GM13977 (cell line): Measurements from ENCODE around the gene ANTXR2.
A peak's percentile ranks its signal among the peaks of the same experiment; 100 is the strongest.

Source experiments
- DNase-seq: peaks from one replicate; pipeline ENCODE4 v3.0.0; 2012; ENCODE audit warnings: low spot score
- in situ Hi-C: fragments of 300-500 bp; cut with MboI; formaldehyde crosslinking; loops from one replicate; pipeline ENCODE4 v1.12.0; 2022; ENCODE audit warnings: low sequenced_read_pairs, low pct_unique_long_range_greater_than_20kb, mixed read lengths, inconsistent platforms; ENCODE audit not compliant: unreplicated experiment
- TF ChIP-seq, protein P1 (sequence below): IDR thresholded peaks from 2 replicates; pipeline ENCODE4 v1.5.1; 2012; ENCODE audit warnings: mild to moderate bottlenecking, control low read depth; ENCODE audit not compliant: insufficient read depth; ENCODE audit errors: extremely low read depth, missing control alignments

The ANTXR2 gene

DNA sequence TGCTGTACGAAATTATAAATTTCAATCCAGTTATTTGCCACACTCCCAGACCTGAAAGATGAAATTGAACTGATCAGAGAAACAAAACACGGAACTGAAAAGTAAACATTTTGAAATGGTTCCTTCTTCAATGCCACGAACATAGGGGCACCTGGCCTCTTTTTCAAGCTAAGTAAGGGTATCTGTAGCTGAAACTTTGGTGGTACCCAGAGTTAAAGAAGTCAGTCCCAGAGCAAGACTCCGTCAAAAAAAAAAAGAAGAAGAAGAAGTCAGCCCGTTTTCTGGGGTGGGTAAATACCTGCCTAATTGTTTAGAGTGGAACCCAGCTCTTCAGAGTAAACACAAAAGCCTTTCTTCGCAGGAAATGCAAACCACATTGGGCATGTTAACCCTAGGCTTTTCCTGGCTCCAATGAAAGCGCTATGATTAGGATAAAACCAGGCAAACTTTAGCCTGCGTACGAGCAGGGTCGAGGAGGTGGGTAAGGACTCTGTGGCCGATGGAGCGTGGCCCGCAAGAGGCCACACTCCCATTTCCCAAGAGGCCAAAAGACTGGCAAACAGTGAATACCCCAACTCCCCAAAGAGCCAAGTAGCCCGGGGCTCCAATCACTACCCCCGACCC lies 1.3 kb downstream of the ANTXR2 start:
- in situ Hi-C loops, result no loop called here
- TF ChIP-seq, protein P1, sequence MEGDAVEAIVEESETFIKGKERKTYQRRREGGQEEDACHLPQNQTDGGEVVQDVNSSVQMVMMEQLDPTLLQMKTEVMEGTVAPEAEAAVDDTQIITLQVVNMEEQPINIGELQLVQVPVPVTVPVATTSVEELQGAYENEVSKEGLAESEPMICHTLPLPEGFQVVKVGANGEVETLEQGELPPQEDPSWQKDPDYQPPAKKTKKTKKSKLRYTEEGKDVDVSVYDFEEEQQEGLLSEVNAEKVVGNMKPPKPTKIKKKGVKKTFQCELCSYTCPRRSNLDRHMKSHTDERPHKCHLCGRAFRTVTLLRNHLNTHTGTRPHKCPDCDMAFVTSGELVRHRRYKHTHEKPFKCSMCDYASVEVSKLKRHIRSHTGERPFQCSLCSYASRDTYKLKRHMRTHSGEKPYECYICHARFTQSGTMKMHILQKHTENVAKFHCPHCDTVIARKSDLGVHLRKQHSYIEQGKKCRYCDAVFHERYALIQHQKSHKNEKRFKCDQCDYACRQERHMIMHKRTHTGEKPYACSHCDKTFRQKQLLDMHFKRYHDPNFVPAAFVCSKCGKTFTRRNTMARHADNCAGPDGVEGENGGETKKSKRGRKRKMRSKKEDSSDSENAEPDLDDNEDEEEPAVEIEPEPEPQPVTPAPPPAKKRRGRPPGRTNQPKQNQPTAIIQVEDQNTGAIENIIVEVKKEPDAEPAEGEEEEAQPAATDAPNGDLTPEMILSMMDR, result no peak
- DNase-seq, result peak; percentile 26

DNA sequence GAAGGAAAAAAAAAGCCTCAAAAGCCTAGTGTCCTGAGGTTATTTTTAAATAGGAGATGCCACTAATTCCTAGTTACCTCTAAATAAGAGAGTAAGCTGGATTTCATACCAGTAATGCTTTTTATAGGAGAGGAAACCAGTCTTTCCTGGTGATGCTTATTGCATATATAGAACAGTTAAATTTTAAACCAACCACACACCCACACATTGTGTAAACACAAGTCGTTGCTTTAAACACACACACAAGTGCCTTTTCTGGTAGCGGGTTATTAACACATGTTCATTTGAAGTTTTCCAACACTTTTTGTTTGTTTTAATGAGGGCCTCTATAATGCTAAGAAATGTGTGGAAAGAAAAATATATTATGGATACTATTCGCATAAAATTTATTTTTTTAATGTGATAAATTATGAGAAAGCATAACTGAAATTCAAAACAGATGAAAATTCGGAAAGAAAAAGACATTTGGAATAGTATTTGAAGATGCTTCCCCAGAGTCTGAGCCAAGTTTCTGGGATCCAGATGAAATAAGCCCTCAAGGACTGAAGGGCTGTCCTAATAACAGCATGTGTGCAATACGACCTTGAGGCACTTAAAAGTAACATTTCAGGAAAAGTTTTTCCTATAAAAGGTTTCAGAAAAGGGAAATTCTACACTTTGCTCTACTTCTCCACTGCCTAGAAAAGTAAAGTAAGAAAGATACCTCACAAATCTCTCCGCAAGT lies 2.0 kb downstream of the ANTXR2 start:
- TF ChIP-seq, protein P1, result no peak
- in situ Hi-C loops, result no loop called here
- DNase-seq, result no peak

DNA sequence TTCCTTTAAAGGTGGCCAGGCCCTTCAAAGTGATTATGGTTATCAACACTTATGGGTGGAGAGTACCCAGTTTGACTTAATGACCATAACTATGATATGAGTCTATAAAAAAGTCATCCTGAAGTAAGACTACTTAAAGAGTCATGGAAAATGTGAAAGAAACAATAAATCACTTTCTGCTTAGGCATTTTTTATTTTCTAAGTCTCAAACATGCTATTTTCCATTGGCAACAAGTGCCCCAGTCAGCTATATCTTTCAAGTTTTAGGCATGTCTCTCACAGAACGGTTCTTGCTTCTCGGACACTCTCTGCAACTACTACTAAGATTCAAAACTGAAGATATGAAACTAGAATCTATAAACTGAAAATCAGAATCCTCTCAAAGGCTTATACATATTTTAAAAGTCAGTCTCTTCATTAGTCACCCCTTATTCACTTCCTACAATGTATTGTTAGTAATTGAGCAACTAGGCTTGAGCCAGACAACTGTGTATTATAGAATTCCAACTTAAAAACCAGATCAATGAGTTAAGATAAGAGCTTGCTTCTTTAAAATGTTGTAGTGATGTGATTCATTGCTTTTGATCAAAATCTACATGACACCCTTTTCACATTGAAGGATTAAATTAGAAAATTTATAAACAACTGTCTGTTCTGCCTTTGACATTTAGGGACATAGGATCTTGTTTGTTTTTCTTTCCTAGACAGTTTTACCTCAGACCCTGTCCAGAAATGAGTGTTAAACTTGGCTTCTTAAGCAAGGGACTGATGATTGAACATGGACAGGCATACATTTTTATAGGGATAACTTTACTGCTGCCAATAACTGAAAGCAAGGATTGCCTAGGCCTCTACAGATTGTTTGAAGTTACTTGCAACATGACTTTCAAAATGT lies 2.9 kb downstream of the ANTXR2 start:
- no peak for DNase-seq
- in situ Hi-C loops, result no loop called here
- TF ChIP-seq, protein P1, result no peak

DNA sequence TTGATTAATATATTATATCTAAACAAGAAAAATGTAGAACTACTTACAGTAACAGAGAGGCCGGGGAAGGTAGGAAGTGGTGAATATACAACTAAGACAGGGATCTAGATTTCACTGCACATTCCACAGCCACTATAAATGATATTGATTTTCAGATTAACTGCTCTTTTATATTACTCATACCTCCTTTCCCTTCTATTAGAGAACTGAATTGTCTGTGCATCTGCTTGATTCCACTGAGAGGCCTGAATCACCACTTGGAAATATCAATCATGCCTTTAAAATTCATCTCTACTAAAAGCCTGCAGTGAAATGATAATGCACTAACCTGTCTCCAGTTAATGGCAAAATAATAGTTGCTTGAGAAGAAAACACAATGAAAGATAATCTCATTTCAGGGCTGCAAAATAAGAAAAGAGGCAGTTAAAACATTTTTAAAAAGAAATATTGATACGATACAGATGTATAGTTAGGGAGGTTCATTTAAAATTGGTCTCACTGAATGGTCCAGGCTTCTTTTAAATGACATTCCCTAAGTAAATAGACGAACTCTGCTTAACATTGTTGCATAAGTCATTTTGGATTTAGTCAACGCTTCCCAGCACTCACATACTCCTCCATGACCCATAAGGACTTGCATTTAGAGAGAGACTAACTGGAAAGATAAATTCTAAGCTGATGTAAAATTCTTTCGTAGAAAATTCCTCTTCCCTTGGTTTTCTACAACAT lies 3.8 kb downstream of the ANTXR2 start:
- DNase-seq, result no peak
- TF ChIP-seq, protein P1, result no peak
- in situ Hi-C loops, result no loop called here

DNA sequence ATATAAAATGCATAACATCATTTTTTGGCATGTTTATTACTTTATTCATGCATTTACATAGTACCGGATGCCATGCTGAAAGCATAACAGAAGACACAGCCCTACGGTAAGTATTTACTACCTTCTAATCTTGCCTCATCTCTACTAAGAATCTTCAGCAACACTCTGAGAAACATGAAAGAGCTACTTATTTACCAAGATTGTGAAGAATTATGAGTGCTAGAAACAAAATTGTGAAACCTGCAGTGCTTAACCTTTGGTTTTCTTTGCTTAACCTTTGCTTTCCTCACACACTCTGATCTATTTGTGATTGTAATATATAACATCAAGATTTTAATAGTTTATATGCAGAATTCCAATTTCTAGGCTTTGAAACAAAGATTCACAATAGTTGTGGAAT lies 7.4 kb downstream of the ANTXR2 start:
- no peak for DNase-seq
- in situ Hi-C loops, result no loop called here
- TF ChIP-seq, protein P1, result no peak

DNA sequence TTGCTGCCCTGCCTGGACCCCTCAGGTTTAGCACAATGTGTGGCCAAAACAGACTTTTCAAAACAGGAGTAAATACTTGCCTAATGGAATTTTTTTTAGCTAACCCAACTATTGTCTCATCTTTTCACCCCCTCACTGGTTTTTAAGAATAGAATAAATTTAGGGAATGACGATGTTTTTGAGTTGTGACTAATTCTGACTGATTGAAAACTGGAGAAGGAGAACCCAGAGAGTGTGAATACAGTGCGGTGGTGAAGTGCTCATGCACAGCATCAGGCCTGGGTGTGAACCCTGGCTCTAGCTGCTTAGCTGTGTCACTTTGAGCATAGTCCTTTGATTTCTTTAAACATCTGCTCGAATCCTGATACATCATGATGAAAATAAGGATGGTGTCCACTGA lies 10.5 kb downstream of the ANTXR2 start:
- TF ChIP-seq, protein P1, result no peak
- in situ Hi-C loops, result no loop called here
- no peak for DNase-seq
